Stimulated activated CD4-positive, alpha-beta T cell treated with anti-CD3 and anti-CD28 coated beads, TNF-alpha, amount 100 ng/mL, for 4 hours (primary cell): Measurements from ENCODE around the gene UVRAG.
A peak's percentile ranks its signal among the peaks of the same experiment; 100 is the strongest.

Experiments
- DNase-seq, 3 experiments: peaks; one replicate each; pipeline ENCODE4 v3.0.0-alpha.2; 2020; ENCODE audit warnings: low read depth in 3 of 3

UVRAG gene

DNA sequence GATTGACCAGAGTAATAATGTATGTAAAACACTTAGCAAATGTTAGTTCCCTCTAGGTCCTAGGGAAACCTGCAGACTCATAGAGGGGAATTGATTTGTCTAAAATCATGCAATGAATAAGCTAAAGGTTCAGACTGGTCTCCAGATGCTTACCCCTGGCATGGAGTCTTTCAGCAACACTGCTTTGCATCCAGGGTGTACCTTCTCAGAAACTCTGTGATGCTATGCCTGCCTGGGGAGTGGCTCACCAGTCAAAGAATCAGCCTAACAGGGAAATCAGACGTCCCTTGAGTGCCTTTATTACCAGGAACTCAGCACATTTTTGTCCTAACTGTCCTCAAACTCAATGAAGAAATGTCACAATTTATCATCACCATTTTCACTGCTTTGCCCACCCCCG lies 5.9 kb upstream of the UVRAG start:
- no peak for DNase-seq

- DNase-seq = no peak
Observed at GRCh38 chr11:75809991-75810390, 5.0 kb upstream of the UVRAG start.

DNA sequence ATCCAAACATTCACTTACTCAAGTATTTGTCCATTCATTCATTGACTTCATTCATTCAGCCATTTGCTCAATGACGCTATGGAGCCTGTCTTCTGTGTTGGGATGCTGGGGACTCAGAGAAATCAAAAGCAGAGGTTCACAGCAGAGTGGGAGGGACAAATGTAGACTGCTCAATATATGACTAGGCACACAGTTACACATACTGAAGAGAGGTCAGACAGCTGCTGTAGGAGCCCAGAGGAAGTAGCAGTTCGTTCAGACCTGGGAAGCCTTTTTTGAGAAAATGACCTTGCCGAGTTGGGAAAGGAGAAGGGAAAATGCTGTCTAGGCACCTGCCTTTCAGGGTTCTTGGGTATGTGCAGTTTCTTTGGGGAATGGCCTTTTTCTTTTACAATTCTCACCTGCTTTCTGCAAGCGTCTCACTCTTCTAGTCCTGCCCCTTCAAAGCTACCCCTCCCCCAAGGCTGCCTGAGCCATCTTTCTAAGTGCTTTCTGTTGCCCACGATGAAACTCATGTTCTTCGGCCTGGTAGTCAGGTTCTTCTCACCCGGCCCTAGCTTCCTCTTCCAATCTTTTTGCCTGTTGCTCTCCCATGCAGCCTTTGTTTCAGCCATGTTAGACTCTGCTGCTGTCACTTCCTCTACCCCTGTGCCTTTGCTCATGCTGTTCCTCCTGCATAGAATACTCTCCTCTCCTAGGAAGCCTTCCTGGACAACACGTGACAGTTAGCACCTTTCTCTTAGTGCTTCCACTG lies 4.2 kb upstream of the UVRAG start:
- no peak for DNase-seq

DNA sequence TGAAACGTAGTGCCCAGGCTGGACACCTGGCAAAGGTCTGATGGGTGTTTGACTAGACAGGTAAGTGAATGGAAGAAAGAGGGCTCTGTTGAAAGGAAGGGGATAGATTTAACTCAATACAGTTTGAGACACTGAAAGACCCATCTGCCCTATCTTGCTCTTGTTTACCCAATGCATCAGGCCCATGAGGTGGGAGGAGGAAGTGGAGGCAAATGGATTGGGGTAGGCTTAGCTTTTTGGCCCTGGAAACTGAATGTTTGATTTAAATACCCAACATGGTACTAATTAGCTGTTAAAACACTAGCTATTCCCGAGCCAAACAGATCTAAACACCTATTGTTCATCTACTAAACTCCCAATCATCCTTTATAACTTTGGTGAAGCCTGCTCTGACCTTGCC lies 3.5 kb upstream of the UVRAG start:
- DNase-seq = no peak

GRCh38 chr11:75812542-75813040 lies 2.4 kb upstream of the UVRAG start:
- DNase-seq = no peak

- no peak for DNase-seq
Observed at GRCh38 chr11:75813124-75813523, 1.9 kb upstream of the UVRAG start.

GRCh38 chr11:75813622-75814039 lies 1.4 kb upstream of the UVRAG start:
- no peak for DNase-seq

DNA sequence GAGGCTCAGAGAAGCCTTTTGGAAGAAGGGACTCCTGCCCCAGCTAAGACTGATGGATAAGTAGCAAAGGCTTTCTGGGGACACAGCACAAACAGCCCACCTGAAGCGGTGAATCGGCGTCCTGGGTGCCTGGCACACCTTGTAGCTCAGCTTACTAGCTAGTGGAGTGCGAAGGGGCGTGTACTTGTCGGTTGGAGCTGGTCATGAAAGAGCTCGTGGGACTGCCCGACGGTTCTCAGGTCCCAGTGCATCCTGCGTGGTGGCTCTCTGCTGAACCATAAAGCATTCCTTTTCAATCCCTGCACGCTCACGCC lies 690 bp upstream of the UVRAG start:
- no peak for DNase-seq

DNA sequence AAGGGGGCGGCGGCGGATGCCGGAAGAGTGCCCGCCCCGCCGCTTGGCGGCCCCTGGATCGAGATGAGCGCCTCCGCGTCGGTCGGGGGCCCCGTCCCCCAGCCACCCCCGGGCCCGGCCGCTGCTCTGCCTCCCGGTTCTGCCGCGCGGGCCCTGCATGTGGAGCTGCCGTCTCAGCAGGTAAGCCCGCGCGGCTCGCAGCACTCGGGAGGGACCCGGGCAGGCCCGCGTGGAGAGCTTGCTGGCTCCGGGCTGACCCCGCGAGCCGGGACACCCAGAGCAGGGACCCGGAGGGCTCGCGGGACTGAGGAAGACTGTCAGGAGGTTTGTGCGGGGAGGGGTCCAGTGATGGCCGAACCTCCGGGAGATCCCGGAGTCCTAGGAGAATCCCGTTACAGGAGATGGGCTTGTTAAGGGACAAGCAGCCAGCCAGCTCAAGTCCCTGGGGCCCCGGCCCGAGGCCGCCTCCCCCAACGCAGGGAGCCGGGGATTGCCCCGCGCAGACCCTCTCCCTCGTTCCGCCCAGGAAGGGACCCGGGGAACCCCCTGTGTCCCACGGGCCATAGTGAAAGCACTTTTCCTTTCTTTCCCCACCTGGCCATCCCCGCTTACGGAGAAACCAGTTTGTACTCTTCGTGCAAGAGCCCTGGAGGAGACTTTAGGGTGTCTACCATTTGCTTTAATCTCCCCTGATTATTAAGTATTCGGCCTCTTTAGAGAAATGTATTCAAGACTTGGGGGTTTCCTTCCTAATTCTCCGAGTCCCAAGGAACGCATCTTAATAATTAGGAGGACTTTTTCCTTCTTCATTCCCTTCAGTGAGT lies 547 bp downstream of the UVRAG start:
- DNase-seq = peak in 2 of 3 experiments; percentile 17

DNA sequence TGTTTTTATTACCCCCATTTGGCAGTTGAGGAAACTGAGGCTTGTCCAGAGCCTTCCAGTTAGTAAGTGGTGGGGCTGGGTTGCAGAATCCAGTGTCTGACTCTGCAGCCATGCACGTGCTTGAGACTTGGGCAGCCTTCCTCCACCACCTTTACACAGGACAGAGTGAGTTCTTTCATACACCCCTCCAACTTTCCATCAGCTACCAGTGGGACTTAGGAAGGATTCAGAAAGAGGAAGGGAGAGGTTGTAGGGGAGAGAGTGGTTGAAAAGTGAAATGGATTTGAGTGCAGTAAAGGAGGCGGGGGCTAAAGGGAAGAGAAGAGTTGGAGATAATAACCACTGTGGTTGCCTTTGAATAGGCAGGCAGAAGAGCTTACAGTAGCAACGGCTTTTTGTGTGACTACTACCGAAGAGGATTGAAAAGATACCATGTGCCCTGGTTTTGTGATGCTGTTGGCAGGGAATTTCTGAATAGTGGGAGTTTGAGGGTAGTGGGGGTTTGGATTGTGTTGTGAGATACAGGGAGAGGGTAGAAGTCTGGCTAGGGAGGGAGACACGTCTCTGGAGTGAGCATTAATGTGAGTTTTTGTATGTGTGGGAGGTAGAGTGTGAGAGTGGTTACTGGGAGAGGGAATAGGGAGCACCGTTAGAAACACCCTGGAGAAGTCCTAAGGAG lies 1.7 kb downstream of the UVRAG start:
- no peak for DNase-seq

DNA sequence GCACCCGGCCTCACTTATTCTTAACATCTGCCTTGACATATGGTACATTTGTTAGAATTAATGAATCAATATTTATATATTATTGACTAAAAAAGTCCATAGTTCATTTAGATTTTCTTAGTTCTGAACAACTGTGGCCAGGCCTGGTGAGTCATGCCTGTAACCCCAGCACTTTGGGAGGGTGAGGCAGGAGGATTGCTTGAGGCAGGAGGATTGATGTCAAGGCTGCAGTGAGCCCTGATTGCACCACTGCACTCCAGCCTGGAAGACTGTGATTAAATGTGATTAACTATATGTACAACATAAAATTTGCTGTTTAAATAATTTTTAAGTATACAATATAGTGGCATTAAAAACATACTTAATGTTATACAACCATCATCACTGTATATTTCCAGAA lies 5.6 kb downstream of the UVRAG start:
- DNase-seq = no peak

DNA sequence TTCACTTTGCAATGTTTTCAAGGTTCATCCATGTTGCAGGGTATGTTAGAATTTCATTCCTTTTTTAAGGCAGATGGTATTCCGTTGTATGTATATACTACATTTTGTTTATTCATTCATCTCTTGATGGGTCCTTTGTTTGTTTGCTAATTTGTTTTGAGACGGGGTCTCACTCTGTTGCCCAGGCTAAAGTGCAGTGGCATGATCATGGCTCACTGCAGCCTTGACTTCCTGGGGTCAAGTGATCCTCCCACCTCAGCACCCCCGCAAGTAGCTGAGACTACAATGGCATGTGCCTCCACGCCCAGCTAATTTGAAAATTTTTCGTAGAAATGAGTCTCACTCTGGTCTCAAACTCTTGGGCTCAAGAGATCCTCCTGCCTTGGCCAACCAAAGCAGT lies 6.2 kb downstream of the UVRAG start:
- DNase-seq = no peak

DNA sequence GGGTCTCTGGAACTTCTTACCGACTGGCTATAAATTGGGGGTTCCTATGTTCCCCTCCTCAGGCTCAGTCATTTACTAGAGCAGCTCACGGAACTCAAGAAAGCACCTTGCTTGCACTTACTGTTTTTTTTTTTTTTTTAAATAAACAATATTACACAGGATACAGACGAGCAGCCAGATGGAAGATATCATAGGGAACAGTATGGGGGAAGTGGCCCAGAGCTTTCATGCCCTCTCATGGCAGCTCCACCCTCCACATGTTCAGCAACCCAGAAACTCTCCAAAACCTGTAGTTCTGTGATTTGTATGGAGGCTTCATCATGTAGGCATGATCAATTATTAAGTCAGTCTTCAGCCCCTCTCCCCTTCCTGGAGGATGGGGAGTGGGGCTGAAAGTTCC lies 7.5 kb downstream of the UVRAG start:
- no peak for DNase-seq

GRCh38 chr11:75823415-75823814 lies 8.4 kb downstream of the UVRAG start:
- DNase-seq = no peak

- DNase-seq = no peak
Observed at GRCh38 chr11:75823946-75824345, 8.9 kb downstream of the UVRAG start.

DNA sequence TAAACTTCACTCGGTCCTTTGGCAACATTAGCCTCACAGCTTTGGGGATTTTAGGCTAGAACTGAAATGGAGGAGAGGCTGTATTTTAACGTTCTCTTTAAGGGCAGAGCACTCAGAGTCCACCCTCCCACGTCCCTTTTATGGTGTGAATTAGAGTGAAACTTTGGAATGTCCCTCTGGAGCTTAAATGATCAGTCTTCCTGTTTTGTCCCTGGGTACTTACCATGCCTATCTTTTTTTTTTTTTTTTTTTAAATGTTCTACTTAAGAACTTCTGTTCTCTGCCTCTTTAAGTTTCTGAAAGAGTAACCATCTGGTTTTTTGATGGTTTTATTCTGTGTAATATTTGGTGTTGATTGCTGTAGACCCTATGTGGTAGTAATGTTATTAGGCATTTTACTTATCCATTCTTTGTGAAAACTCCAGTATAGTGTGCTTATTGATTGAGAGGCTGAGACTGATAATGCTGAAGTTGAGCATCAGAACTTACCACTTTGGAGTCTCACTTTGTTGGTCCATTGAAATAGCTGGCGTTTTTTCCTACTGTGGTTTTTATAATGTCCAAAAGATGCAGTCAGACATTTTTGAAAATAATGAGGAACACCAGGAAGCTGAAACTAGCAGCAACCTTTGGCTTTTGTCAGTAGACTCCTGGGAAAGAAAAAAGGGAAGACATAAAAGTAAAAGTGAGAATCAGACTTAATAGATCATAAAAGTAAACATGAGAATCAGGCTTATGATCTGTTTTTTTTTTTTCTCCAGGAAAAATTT lies 11.6 kb downstream of the UVRAG start:
- no peak for DNase-seq

DNA sequence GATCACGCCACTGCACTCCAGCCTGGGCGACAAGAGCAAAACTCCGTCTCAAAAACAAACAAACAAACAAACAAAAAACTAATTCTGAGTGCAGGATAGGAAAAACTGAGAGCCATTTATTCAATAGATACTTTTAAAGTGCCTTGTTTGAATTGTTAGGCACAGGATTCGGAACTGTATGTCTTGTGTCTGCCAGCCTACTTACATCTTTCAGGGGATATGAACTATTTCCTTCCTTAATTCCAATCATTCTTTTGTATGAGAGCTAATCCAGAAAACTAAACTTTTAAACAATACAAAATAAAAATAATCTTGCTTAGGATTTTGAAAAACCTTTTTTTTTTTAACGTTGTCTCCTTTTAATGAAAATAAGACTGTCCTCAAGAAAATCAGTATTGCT lies 12.6 kb downstream of the UVRAG start:
- no peak for DNase-seq

DNA sequence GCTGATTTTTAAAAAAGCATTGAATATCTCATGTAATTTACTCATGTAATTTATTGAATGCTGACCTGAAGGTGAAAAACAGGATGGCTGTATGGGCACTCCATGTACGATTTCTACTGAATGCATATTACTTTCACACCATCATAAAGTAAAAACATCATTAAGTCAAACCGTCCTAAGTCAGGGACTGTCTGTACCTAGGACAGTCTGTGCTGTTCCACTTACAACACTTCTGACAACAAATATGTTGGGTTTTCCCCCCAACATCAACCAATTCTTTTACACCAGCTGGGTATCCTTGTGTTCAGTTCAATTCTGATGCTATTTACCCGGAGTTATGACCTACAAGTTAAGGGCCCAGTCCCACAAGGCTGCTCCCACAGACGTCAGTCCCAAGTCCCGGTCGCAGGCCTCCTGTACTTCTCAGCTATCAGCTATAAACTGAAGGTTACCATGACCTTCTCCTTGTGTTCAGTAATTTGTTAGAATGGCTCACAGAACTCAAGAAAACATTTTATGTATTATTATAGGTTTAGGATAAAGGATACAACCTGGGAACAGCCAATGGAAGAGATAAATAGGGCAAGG lies 17.0 kb downstream of the UVRAG start:
- no peak for DNase-seq

GRCh38 chr11:75834728-75835127 lies 19.7 kb downstream of the UVRAG start:
- no peak for DNase-seq

GRCh38 chr11:75836417-75836816 lies 21.4 kb downstream of the UVRAG start:
- DNase-seq = no peak

DNA sequence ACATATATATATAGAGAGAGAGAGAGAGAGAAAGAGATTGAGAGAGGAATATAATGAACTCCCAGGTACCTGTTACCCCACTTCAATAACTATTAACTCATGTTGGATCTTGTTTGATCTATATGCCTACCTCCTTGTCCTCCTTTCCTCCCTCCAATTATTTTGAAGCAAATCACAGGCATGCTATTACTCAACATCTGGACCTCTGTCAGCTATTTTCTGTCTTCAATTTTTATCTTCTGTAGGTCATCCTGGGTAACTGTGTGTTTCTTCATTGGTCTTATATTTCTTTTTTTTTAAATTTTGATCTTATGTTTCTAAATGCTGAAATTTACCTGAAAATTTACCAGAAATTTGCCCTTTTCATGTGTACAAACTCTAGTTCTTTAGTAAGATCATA lies 24.8 kb downstream of the UVRAG start:
- no peak for DNase-seq

DNA sequence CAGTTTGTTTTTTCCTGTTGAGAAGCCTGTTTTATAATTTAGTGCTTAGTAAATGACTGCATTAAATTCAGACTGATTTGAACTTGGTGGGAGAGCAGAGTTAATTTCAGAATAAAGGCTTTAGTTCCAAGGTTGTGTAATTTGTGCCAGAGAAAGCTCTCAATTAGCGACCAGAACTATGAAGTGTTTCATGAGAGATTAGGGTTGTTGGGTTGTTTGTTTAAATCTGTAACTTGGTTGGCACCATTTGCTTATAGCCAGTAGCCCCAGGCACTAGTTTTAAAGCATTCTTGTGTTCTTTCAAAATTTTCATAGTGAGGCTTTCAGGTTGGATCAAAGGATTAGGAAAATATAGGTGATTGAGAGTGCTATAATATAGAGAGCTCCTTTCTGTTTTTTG lies 25.5 kb downstream of the UVRAG start:
- no peak for DNase-seq
